Fibroblast of skin of left biceps (primary cell): ENCODE data around the gene RFFL.
A peak's percentile ranks its signal among the peaks of the same experiment; 100 is the strongest.
"Not testable (repeated sequence)": the region's sequence is repeated elsewhere in the genome, so short reads cannot be mapped to it uniquely, and the experiment has no call there.

Experiments
- DNase-seq, 2 experiments: peaks; one replicate each; pipeline ENCODE4 v3.0.0-alpha.2; 2013; ENCODE audit warnings: low read depth in 2 of 2

RFFL gene

DNA sequence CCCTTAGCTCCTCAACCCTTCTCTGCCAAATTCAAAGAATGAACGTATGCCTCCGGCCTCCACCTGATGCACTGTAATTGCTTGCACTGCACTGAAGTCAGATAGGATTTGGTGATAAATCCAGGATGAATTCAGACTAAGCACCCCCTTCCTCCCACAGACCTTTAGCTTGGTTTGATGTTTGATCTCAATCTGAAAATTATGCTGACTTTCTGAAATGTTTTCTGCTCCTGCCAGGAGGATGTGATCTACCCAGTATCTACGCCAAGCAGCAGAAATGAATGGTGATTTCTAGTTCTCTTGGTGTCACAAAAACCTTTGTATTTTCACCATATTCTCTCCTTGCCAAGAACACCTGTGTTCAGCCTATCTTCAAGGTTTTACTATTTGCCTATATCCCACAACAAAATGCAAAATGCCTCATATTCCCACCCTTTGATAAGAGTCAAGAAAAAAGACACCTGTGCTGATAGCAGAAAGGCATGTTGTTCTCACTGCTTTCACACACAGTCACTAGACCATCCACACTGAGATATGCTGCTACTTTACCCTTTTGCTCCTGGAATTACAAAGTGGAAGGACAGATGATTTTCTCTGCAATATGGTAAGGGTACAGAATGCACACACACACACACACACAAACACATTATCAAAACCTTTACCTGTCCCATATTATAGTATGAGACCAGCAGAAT lies 14.7 kb downstream of the RFFL start:
- no peak for DNase-seq

DNA sequence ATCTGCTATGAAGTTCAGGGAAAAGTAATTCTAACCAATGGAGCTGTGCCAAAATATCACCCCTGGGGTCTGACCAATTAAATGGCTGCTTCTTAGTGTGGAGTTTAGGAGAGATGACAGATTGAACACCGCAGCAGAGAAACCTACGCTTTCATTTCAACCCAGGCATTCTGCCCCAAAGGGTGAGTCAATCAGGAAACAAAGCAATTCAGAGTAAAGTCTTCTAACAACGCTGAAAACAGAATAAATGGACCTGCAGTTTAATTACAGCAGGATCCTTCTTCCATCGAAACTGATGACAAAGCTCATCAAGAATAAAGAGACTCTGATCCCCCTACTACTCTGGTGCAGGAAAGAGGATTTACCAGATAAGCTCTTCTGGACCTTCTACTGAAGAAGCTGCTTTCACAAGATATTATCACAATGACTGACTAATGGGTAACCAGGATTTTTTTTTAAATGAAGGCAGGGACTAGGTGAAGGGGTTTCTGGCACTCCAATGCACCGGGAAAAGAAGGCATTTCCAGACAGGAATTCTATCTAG lies 16.7 kb downstream of the RFFL start:
- peak in 1 of 2 experiments; percentile 10 for DNase-seq

- no peak for DNase-seq
Measured at GRCh38 chr17:35046245-35046644, 17.3 kb downstream of the RFFL start.

DNA sequence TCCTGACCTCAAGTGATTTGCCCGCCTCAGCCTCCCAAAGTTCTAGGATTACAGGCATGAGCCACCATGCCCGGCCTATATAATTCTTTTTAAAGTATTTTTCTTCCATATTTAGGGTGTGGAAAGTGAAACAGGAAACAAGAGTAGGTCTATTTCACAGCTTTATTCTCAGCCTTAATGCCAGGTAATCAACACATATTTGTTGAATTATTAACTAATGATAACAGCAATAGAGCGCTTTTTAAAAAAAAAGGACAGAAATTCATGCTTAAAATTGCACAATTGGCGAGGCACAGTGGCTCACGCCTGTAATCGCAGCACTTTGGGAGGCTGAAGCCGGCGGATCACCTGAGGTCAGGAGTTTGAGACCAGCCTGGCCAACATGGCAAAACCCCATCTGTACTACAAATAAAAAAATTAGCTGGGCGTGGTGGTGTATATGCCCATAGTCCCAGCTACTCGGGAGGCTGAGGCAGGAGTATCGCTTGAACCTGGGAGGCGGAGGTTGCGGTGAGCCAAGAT lies 18.0 kb downstream of the RFFL start:
- not testable (repeated sequence) for DNase-seq

DNA sequence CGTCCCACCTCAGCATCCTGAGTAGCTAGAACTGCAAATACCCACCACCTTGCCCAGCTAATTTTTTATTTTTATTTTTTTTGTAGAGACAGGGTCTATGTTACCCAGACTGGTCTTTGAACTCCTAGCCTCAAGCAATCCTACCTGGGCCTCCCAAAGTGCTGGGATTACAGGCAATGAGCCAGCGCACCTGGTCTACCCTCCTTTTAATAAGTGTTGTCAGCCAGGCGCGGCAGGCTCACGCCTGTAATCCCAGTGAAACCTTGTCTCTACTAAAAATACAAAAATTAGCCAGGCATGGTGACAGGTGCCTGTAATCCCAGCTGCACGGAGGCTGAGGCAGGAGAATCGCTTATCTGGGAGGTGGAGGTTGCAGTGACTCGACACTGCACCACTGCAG lies 19.3 kb downstream of the RFFL start:
- DNase-seq = no peak

- no peak for DNase-seq
Measured at GRCh38 chr17:35041390-35041789, 22.1 kb downstream of the RFFL start.

GRCh38 chr17:35038453-35038852 lies 25.1 kb downstream of the RFFL start:
- DNase-seq = no peak

DNA sequence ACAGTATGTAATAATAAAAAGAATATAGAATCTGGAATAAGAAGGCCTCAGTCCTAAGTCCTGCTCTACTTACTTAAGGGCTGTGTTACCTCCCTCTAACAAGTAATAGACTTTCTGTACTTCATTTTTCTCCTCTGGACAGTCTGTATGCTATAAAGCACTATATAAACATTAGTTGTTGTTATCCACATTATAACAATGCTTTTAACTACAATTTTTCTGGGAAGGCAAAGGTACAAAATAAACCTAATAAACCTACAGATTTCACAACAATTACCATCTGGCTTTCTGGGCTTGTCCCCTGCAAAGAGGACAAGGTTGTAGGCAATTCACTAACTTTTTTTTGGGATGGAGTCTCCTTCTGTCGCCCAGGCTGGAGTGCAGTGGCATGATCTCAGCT lies 32.7 kb downstream of the RFFL start:
- DNase-seq = no peak

- no peak for DNase-seq
Measured at GRCh38 chr17:35028531-35029262, 34.8 kb downstream of the RFFL start.

DNA sequence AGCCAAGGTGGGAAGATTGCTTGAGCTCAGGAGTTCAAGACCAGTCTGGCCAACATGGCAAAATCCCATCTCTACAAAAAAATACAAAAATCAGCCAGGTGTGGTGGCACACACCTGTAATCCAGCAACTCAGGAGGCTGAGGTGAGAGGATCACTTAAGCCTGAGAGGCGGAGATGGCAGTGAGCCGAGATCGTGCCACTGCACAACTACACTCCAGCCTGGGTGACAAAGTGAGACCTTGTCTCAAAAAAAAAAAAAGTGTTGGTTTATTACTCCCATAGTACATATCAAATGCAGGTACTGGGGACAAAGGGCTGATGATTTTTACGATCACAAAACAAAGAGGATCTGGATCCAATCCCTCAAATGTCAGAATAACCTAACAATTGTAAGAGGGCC lies 35.4 kb downstream of the RFFL start:
- DNase-seq = not testable (repeated sequence)

DNA sequence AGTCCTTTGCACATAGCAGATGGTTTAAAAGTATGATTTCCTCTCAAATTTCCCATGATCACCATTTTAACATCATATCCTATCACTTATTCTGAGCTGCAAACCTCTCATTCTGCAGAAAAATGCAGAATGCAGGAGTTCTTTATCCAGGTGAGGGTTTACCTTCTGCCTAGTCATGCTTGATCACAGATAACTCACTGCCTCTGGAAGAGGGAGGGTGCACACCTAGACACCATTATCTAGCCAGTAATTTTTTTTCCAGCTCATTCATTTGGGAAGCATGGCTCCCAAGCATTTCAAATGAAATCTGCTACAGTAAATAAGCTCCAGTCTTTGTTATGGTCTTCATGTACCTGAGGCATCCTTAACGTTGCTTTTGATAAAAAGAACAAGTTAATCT lies 38.0 kb downstream of the RFFL start:
- DNase-seq = no peak

DNA sequence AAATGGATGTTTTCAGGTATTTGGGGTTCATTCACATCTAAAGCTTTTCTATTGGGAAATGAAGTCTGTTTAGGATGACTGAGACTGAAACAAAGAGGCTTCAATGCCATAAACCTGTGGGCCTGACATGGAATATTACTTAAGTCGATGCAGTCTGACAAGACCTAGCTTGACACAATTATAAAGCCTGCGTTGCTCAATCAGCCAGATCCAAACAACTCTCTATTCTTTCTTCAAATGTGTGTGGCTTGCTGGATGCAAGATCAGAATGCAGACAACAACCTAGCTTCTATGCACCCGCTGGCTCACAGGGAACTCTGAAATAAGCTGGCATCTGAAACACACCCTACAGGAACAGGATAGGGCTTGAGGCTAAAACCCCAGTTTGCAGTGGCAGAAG lies 40.0 kb downstream of the RFFL start:
- DNase-seq = no peak

GRCh38 chr17:35022536-35023063 lies 40.9 kb downstream of the RFFL start:
- no peak for DNase-seq

- no peak for DNase-seq
Measured at GRCh38 chr17:35021520-35022380, 41.8 kb downstream of the RFFL start.

- no peak for DNase-seq
Measured at GRCh38 chr17:35019386-35020179, 43.9 kb downstream of the RFFL start.

- DNase-seq = no peak
Measured at GRCh38 chr17:35018814-35019213, 44.7 kb downstream of the RFFL start.

- DNase-seq = no peak
Measured at GRCh38 chr17:35017021-35017420, 46.5 kb downstream of the RFFL start.

- no peak for DNase-seq
Measured at GRCh38 chr17:35016369-35016768, 47.1 kb downstream of the RFFL start.

DNA sequence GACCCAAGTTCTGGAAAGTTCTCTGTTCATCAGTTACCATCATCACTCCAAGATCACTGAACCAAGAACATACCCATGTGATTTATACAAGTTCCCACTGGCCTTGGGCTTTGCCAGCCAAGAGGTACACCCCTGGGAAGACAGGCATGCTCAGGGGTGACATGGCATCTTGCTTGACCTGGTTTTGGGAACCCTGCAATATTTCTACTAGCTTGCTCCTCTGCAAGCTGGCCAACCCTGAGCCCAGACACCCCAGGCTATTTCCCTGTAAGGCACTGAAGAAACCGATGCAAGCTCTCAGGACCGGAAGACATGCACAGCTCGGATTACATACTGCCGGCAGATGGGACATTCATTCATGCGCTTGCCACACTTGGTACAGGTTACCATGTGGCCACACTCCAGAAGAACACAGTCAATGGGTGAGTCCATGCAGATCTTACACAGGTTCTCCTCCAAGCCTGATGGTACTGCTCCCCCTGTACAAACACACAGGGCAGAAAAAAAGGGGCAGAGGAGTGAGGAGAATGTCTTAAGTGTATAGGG lies 51.8 kb downstream of the RFFL start:
- DNase-seq = no peak

- no peak for DNase-seq
Measured at GRCh38 chr17:35010093-35010492, 53.4 kb downstream of the RFFL start.

GRCh38 chr17:35006961-35007360 lies 56.5 kb downstream of the RFFL start:
- DNase-seq = no peak
